CD8-positive, alpha-beta memory T cell (primary cell): Measurements from ENCODE around the gene HNMT. TPM values are rescaled to one million over a fixed set of nuclear protein-coding genes. Genes with fewer than 3 reads are reported as not detected.

ENCODE experiments used
- CTCF ChIA-PET: fragments of 350-600 bp; sonication (Branson Sonifier 250); formaldehyde crosslinking; loops from one replicate; lab custom pipeline; 2021; ENCODE audit warnings: antibody characterized with exemption; lab: Charles Lee
- POLR2A ChIA-PET: fragments of 350-600 bp; sonication (Branson Sonifier 250); formaldehyde crosslinking; loops from one replicate; lab custom pipeline; 2021; ENCODE audit warnings: antibody characterized with exemption; lab: Charles Lee
- DNase-seq, 5 donors: peaks; one replicate each; pipeline versions ENCODE4 v3.0.0 to v3.0.0-alpha.2; 2020 to 2022; ENCODE audit warnings: mixed read lengths in 1 of 5
- H3K27ac ChIP-seq: one replicate; pipeline ENCODE4 v1.7.0; 2013; ENCODE audit warnings: low read depth, mild to moderate bottlenecking, low read length, moderate library complexity
- H3K27me3 ChIP-seq: 2 replicates; pipeline ENCODE4 v1.7.0; 2013; ENCODE audit warnings: low read length, mild to moderate bottlenecking; ENCODE audit not compliant: insufficient read depth, poor library complexity, severe bottlenecking
- H3K36me3 ChIP-seq: 2 replicates; pipeline ENCODE4 v1.7.0; 2013; ENCODE audit warnings: mild to moderate bottlenecking, low read length, moderate library complexity; ENCODE audit not compliant: insufficient read depth
- H3K4me1 ChIP-seq: 2 replicates; pipeline ENCODE4 v1.7.0; 2013; ENCODE audit warnings: mild to moderate bottlenecking, low read length, moderate library complexity; ENCODE audit not compliant: insufficient read depth
- H3K4me3 ChIP-seq: 2 replicates; pipeline ENCODE4 v1.7.0; 2013; ENCODE audit warnings: mild to moderate bottlenecking, low read length
- H3K9me3 ChIP-seq: 2 replicates; pipeline ENCODE4 v1.7.0; 2013; ENCODE audit warnings: mild to moderate bottlenecking, low read length
- H3K27ac Mint-ChIP-seq, 8 donors: one replicate each; pipeline ENCODE4 v1.8.0; 2020 to 2021; ENCODE audit warnings: mixed read lengths in 8 of 8, mild to moderate bottlenecking in 6 of 8, inconsistent platforms in 3 of 8, moderate library complexity in 3 of 8
- H3K27me3 Mint-ChIP-seq, 2 donors: one replicate each; pipeline ENCODE4 v1.8.0; 2020 to 2021; ENCODE audit warnings: mixed read lengths in 2 of 2, mild to moderate bottlenecking in 1 of 2, moderate library complexity in 1 of 2
- H3K36me3 Mint-ChIP-seq, 3 donors: one replicate each; pipeline ENCODE4 v1.8.0; 2020 to 2021; ENCODE audit warnings: mixed read lengths in 3 of 3, inconsistent platforms in 1 of 3, mild to moderate bottlenecking in 1 of 3
- H3K4me1 Mint-ChIP-seq, 3 donors: one replicate each; pipeline ENCODE4 v1.8.0; 2020 to 2021; ENCODE audit warnings: mixed read lengths in 3 of 3, inconsistent platforms in 1 of 3, mild to moderate bottlenecking in 1 of 3
- H3K4me3 Mint-ChIP-seq, 7 donors: one replicate each; pipeline ENCODE4 v1.8.0; 2020 to 2021; ENCODE audit warnings: mixed read lengths in 7 of 7, mild to moderate bottlenecking in 6 of 7, moderate library complexity in 4 of 7, inconsistent platforms in 2 of 7
- H3K9me3 Mint-ChIP-seq, 5 donors: one replicate each; pipeline ENCODE4 v1.8.0; 2020 to 2022; ENCODE audit warnings: mixed read lengths in 5 of 5, mild to moderate bottlenecking in 3 of 5, moderate library complexity in 2 of 5, inconsistent platforms in 1 of 5
- polyA plus RNA-seq: library from polyadenylated mRNA; unstranded; fragments of 300-500 nt; fragmentation: Illumina TruSeq; gene quantifications from one replicate; pipeline ENCODE4 v1.2.3, GENCODE V29; 2021
- total RNA-seq, 2 experiments: library from RNA; stranded (reverse); gene quantifications; one replicate each; pipeline ENCODE4 v1.2.3, GENCODE V29; 2021

The HNMT gene
- total and polyA plus RNA-seq, 3 experiments from 2014 or later = 0.61 to 0.78 TPM; not detected in 1

GRCh38 chr2:138021154-138021553 is 56.9 kb downstream of the HNMT start:
- Histone ChIP-seq H3K4me1 (no peaks in the 10 kb centered on the region), H3K4me3 (no peak overlapping the region), H3K9me3 (no peaks in the 10 kb centered on the region), H3K27ac (no peak overlapping the region), H3K36me3 (no peaks in the 10 kb centered on the region), H3K27me3 (no peaks in the 10 kb centered on the region)
- Mint-ChIP-seq H3K9me3 (peaks cover 0 to 2% (median 0%) of the 10 kb centered on the region in 5 donors), H3K27ac (no peak overlapping the region), H3K27me3 (no peaks in the 10 kb centered on the region), H3K36me3 (no peaks in the 10 kb centered on the region), H3K4me1 (no peaks in the 10 kb centered on the region), H3K4me3 (no peak overlapping the region)
- ChIA-PET CTCF (no interaction called here), POLR2A (no interaction called here)
- DNase-seq = no peak

- no peak overlapping the region for H3K27ac ChIP-seq
- H3K4me1 ChIP-seq = no peaks in the 10 kb centered on the region
- H3K36me3 ChIP-seq = no peaks in the 10 kb centered on the region
- peaks cover 0 to 2% (median 0%) of the 10 kb centered on the region in 5 donors for H3K9me3 Mint-ChIP-seq
- no peaks in the 10 kb centered on the region for H3K27me3 Mint-ChIP-seq
- no peaks in the 10 kb centered on the region for H3K4me1 Mint-ChIP-seq
- no peak overlapping the region for H3K4me3 ChIP-seq
- CTCF ChIA-PET = no interaction called here
- no peak overlapping the region for H3K27ac Mint-ChIP-seq
- DNase-seq = no peak
- POLR2A ChIA-PET = no interaction called here
- no peaks in the 10 kb centered on the region for H3K36me3 Mint-ChIP-seq
- H3K9me3 ChIP-seq = no peaks in the 10 kb centered on the region
- no peaks in the 10 kb centered on the region for H3K27me3 ChIP-seq
- H3K4me3 Mint-ChIP-seq = no peak overlapping the region
Observed at GRCh38 chr2:138023298-138023697, 59.0 kb downstream of the HNMT start.

GRCh38 chr2:138023976-138024375 is 59.7 kb downstream of the HNMT start:
- Histone ChIP-seq H3K27me3 (no peaks in the 10 kb centered on the region), H3K27ac (no peak overlapping the region), H3K4me3 (no peak overlapping the region), H3K36me3 (no peaks in the 10 kb centered on the region), H3K9me3 (no peaks in the 10 kb centered on the region), H3K4me1 (no peaks in the 10 kb centered on the region)
- Mint-ChIP-seq H3K36me3 (no peaks in the 10 kb centered on the region), H3K4me1 (no peaks in the 10 kb centered on the region), H3K9me3 (peaks cover 0 to 2% (median 0%) of the 10 kb centered on the region in 5 donors), H3K27ac (no peak overlapping the region), H3K27me3 (no peaks in the 10 kb centered on the region), H3K4me3 (no peak overlapping the region)
- no peak for DNase-seq
- ChIA-PET POLR2A (no interaction called here), CTCF (no interaction called here)

GRCh38 chr2:138026111-138027020 is 62.1 kb downstream of the HNMT start:
- H3K27me3 ChIP-seq = no peaks in the 10 kb centered on the region
- DNase-seq = no peak
- ChIA-PET POLR2A (no interaction called here), CTCF (no interaction called here)
- H3K27ac ChIP-seq = no peak overlapping the region
- no peaks in the 10 kb centered on the region for H3K9me3 Mint-ChIP-seq
- no peaks in the 10 kb centered on the region for H3K36me3 ChIP-seq
- no peak overlapping the region for H3K4me3 Mint-ChIP-seq
- H3K36me3 Mint-ChIP-seq = no peaks in the 10 kb centered on the region
- H3K27me3 Mint-ChIP-seq = no peaks in the 10 kb centered on the region
- H3K4me1 Mint-ChIP-seq = no peaks in the 10 kb centered on the region
- no peak overlapping the region for H3K27ac Mint-ChIP-seq
- no peaks in the 10 kb centered on the region for H3K9me3 ChIP-seq
- no peaks in the 10 kb centered on the region for H3K4me1 ChIP-seq
- no peak overlapping the region for H3K4me3 ChIP-seq

- no peaks in the 10 kb centered on the region for H3K36me3 Mint-ChIP-seq
- H3K4me1 Mint-ChIP-seq = no peaks in the 10 kb centered on the region
- no peak overlapping the region for H3K4me3 Mint-ChIP-seq
- Histone ChIP-seq H3K4me1 (no peaks in the 10 kb centered on the region), H3K36me3 (no peaks in the 10 kb centered on the region), H3K4me3 (no peak overlapping the region), H3K27me3 (no peaks in the 10 kb centered on the region), H3K27ac (no peak overlapping the region), H3K9me3 (no peaks in the 10 kb centered on the region)
- no peaks in the 10 kb centered on the region for H3K27me3 Mint-ChIP-seq
- ChIA-PET POLR2A (no interaction called here), CTCF (no interaction called here)
- H3K27ac Mint-ChIP-seq = no peak overlapping the region
- H3K9me3 Mint-ChIP-seq = peaks cover 0 to 4% (median 0%) of the 10 kb centered on the region in 5 donors
- no peak for DNase-seq
Observed at GRCh38 chr2:138028538-138028937, 64.3 kb downstream of the HNMT start.

- no peaks in the 10 kb centered on the region for H3K4me1 Mint-ChIP-seq
- no peaks in the 10 kb centered on the region for H3K9me3 ChIP-seq
- no peak overlapping the region for H3K4me3 Mint-ChIP-seq
- peaks cover 0 to 4% (median 0%) of the 10 kb centered on the region in 5 donors for H3K9me3 Mint-ChIP-seq
- no peak overlapping the region for H3K27ac Mint-ChIP-seq
- no peaks in the 10 kb centered on the region for H3K27me3 Mint-ChIP-seq
- H3K4me1 ChIP-seq = no peaks in the 10 kb centered on the region
- CTCF ChIA-PET = no interaction called here
- DNase-seq = no peak
- H3K36me3 Mint-ChIP-seq = no peaks in the 10 kb centered on the region
- no peaks in the 10 kb centered on the region for H3K36me3 ChIP-seq
- POLR2A ChIA-PET = no interaction called here
- H3K4me3 ChIP-seq = no peak overlapping the region
- H3K27me3 ChIP-seq = no peaks in the 10 kb centered on the region
- no peak overlapping the region for H3K27ac ChIP-seq
Observed at GRCh38 chr2:138029276-138029675, 65.0 kb downstream of the HNMT start.

- Histone ChIP-seq H3K27me3 (no peaks in the 10 kb centered on the region), H3K9me3 (no peaks in the 10 kb centered on the region), H3K4me3 (no peak overlapping the region), H3K36me3 (no peaks in the 10 kb centered on the region), H3K4me1 (no peaks in the 10 kb centered on the region), H3K27ac (no peak overlapping the region)
- Mint-ChIP-seq H3K27me3 (no peaks in the 10 kb centered on the region), H3K27ac (no peak overlapping the region), H3K36me3 (no peaks in the 10 kb centered on the region), H3K4me1 (no peaks in the 10 kb centered on the region), H3K9me3 (peaks cover 0 to 4% (median 0%) of the 10 kb centered on the region in 5 donors), H3K4me3 (no peak overlapping the region)
- ChIA-PET POLR2A (no interaction called here), CTCF (no interaction called here)
- DNase-seq = no peak
Observed at GRCh38 chr2:138030459-138030858, 66.2 kb downstream of the HNMT start.

- Histone ChIP-seq H3K27ac (no peak overlapping the region), H3K4me3 (no peak overlapping the region), H3K4me1 (no peaks in the 10 kb centered on the region), H3K36me3 (no peaks in the 10 kb centered on the region), H3K9me3 (no peaks in the 10 kb centered on the region), H3K27me3 (no peaks in the 10 kb centered on the region)
- Mint-ChIP-seq H3K27ac (no peak overlapping the region), H3K4me1 (no peaks in the 10 kb centered on the region), H3K27me3 (no peaks in the 10 kb centered on the region), H3K36me3 (no peaks in the 10 kb centered on the region), H3K4me3 (no peak overlapping the region), H3K9me3 (peaks cover 0 to 4% (median 0%) of the 10 kb centered on the region in 5 donors)
- CTCF ChIA-PET = no interaction called here
- no peak for DNase-seq
- POLR2A ChIA-PET = no interaction called here
Observed at GRCh38 chr2:138032334-138032733, 68.1 kb downstream of the HNMT start.
